ENCODE measurements around the gene SNX9.

- no peak for TF ChIP-seq CTCF (optimal IDR thresholded peaks at IDR 0.05 in 1 of 3, IDR thresholded peaks at IDR 0.05 in 1 of 3, conservative IDR thresholded peaks at IDR 0.05 in 1 of 3; ENCODE audit: extremely low read depth in 1 of 3, insufficient read depth in 2 of 3, low read length in 3 of 3)
- TF ChIP-seq EZH2 (IDR thresholded peaks at IDR 0.05; ENCODE audit: low read length) = no peak
Measured at GRCh38 chr6:157935786-157936185, 112.7 kb downstream of the SNX9 start.
